Peyer's patch (tissue), 4 donors: ENCODE data around the gene DEGS1. TPM values are rescaled to one million over a fixed set of nuclear protein-coding genes. Genes with fewer than 3 reads are reported as not detected.

ENCODE experiments used
- DNase-seq, 3 donors: peaks; one replicate each; pipeline ENCODE4 v3.0.0-alpha.2; 2017 to 2019
- H3K27ac ChIP-seq, 4 donors: fragments of 200-600 bp; sonication (generic); one replicate each; pipeline ENCODE4 v1.5.1; 2016 to 2019
- H3K27me3 ChIP-seq, 2 donors: fragments of 200-600 bp; sonication (generic); one replicate each; pipeline ENCODE4 v1.5.1; 2019
- H3K36me3 ChIP-seq, 3 donors: fragments of 200-600 bp; sonication (generic); one replicate each; pipeline ENCODE4 v1.5.1; 2016 to 2019
- H3K4me1 ChIP-seq, 4 donors: fragments of 200-600 bp; sonication (generic); one replicate each; pipeline ENCODE4 v1.5.1; 2016 to 2019
- H3K4me3 ChIP-seq, 4 donors: fragments of 200-600 bp; sonication (generic); 1 replicate in 3 of 4; 2 replicates in 1 of 4; pipeline ENCODE4 v1.5.1; 2016 to 2019; ENCODE audit warnings: mild to moderate bottlenecking in 1 of 4
- H3K9me3 ChIP-seq, 4 donors: fragments of 200-600 bp; sonication (generic); one replicate each; pipeline ENCODE4 v1.5.1; 2016 to 2019; ENCODE audit warnings: mild to moderate bottlenecking in 1 of 4
- CTCF ChIP-seq, 6 experiments: fragments of 450-650 bp in 4 of 6; fragments of 200-600 bp in 2 of 6; sonication (generic) in 1 of 6; IDR thresholded peaks; one replicate each; pipeline ENCODE4 v1.5.1; 2017 to 2019; ENCODE audit warnings: antibody characterized with exemption in 6 of 6, mild to moderate bottlenecking in 3 of 6, moderate library complexity in 1 of 6
- POLR2A ChIP-seq, 2 donors: fragments of 450-650 bp; IDR thresholded peaks; one replicate each; pipeline ENCODE4 v1.5.1; 2017; ENCODE audit warnings: antibody characterized with exemption in 2 of 2, mild to moderate bottlenecking in 2 of 2, moderate library complexity in 2 of 2
- total RNA-seq, 4 donors: library from RNA; depleted of rRNA; stranded (reverse); fragments of >200 nt; gene quantifications; one replicate each; pipeline ENCODE4 v1.1.0, GENCODE V29; 2016

Gene DEGS1
- total RNA-seq, 4 donors from 2014 or later: 14.6 to 46.4 (median 20.0) TPM

- no peak for TF ChIP-seq POLR2A (IDR thresholded peaks at IDR 0.05)
- TF ChIP-seq CTCF (IDR thresholded peaks at IDR 0.05): no peak
- Histone ChIP-seq H3K27me3 (no peaks in the 10 kb centered on the region), H3K36me3 (no peaks in the 10 kb centered on the region), H3K9me3 (no peaks in the 10 kb centered on the region), H3K4me1 (peaks cover 0 to 12% (median 4%) of the 10 kb centered on the region in 4 donors), H3K27ac (no peak overlapping the region), H3K4me3 (no peak overlapping the region)
- DNase-seq: no peak
These were observed 10.8 kb upstream of the DEGS1 start for GRCh38 chr1:224172229-224172628.

- Histone ChIP-seq H3K36me3 (no peaks in the 10 kb centered on the region), H3K9me3 (no peaks in the 10 kb centered on the region), H3K27ac (no peak overlapping the region), H3K4me3 (no peak overlapping the region), H3K27me3 (no peaks in the 10 kb centered on the region), H3K4me1 (peaks cover 0 to 11% (median 4%) of the 10 kb centered on the region in 4 donors)
- TF ChIP-seq CTCF (IDR thresholded peaks at IDR 0.05) (no peak), POLR2A (IDR thresholded peaks at IDR 0.05) (no peak)
- DNase-seq: no peak
These were observed 9.5 kb upstream of the DEGS1 start for GRCh38 chr1:224173523-224173922.

- Histone ChIP-seq H3K27me3 (no peaks in the 10 kb centered on the region), H3K36me3 (no peaks in the 10 kb centered on the region), H3K4me1 (no peaks in the 10 kb centered on the region), H3K27ac (no peak overlapping the region), H3K4me3 (no peak overlapping the region), H3K9me3 (no peaks in the 10 kb centered on the region)
- TF ChIP-seq CTCF (IDR thresholded peaks at IDR 0.05) (no peak), POLR2A (IDR thresholded peaks at IDR 0.05) (no peak)
- DNase-seq: no peak
These were observed 7.4 kb upstream of the DEGS1 start for GRCh38 chr1:224175617-224176016.

GRCh38 chr1:224177356-224177999 is 5.6 kb upstream of the DEGS1 start:
- H3K4me3 ChIP-seq: no peak overlapping the region
- no peak overlapping the region for H3K27ac ChIP-seq
- H3K36me3 ChIP-seq: no peaks in the 10 kb centered on the region
- H3K9me3 ChIP-seq: no peaks in the 10 kb centered on the region
- DNase-seq: no peak
- TF ChIP-seq CTCF (IDR thresholded peaks at IDR 0.05): no peak
- TF ChIP-seq POLR2A (IDR thresholded peaks at IDR 0.05): no peak
- H3K4me1 ChIP-seq: peaks cover 0 to 7% (median 2%) of the 10 kb centered on the region in 4 donors
- H3K27me3 ChIP-seq: no peaks in the 10 kb centered on the region

- TF ChIP-seq CTCF (IDR thresholded peaks at IDR 0.05) (no peak), POLR2A (IDR thresholded peaks at IDR 0.05) (no peak)
- Histone ChIP-seq H3K9me3 (no peaks in the 10 kb centered on the region), H3K27me3 (no peaks in the 10 kb centered on the region), H3K4me3 (no peak overlapping the region), H3K36me3 (no peaks in the 10 kb centered on the region), H3K4me1 (peaks cover 0 to 7% (median 2%) of the 10 kb centered on the region in 4 donors), H3K27ac (no peak overlapping the region)
- DNase-seq: no peak
These were observed 4.1 kb upstream of the DEGS1 start for GRCh38 chr1:224178894-224179293.
